ENCODE data around the gene RELL2.

Gene RELL2

DNA sequence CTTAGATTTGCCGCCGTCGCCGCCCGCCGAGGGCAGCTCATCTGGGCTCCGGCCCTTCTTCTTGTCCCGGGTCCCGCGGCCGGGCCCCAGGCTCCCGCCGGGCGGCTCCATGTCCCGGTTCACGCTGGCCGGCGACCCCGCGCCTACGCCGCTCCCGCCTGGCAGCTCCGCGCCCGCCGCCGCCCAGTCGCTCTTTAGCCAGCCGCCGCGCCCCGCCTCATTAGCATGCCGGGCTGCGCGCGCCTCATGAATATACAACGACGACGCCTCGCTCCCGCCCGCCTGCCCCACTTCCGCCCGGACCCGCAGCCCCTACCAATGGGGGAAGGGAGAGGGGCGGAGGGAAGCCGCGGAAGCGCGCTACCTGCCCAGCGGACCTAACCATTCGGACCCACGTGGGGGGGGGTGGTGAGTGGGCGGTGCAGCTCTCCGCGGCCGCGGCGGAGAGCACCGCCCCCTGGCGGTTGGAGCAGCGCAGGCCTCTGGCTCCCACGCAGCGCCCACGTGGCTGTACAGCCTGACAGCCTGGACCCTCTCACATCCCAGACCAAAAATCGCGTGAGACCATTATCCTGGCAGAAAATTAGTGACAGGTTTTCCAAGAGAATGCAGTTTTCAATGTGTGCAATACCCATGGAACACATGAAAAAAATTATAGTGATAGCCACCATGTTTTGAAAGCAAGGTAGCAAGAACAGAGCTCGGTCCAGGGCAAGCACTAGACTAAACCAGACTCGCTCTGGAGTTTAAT lies 17.8 kb upstream of the RELL2 start, which contains the start of gene DIAPH1:
DIAPH1 (minus strand) TSS at position 197 of the 751 bp plus-strand sequence; CDS start at position 111, 86 bp downstream.
- DNase-seq (ENCODE audit: low read depth in 2 of 2), result peak; percentile 90 to 91

DNA sequence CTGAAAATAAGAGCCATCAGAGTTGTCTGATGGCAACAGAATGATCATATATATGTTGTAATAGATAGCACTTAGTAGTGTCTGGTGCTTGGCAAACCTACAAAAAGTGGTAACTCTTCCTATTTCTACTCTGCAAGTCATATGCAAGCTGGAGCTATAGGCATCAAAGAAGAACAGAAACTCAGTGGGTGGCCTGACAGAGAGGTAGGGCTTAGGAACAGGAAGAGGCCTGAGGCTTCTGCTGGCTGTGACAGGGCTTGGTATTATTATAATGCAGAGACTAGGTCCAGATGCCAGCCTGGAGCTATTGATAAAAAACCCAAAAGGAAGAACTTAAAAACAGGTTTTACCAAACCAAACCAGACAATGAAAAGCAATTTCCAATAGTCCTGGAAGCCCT lies 13.6 kb upstream of the RELL2 start:
- no peak for DNase-seq (ENCODE audit: low read depth in 2 of 2)

DNA sequence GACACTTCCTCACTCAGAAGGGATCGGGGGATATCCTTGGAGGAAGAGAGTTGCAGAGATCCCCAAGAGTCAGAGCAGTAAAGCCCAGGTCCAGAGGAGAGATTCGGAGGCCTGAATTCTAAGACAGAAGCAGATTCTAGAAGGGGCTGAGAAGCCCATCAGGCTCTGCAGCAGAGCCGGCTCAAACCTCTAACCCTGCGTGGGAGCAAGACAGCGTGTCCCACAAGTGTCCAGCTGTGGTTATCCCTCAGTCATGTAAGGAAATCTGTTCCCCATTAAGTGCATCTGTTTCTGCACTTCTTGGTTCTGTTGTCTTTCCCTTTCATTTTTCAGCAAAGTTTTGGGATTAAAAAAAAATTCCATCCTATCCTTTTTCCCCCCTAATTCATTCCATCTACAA lies 13.2 kb upstream of the RELL2 start:
- no peak for DNase-seq (ENCODE audit: low read depth in 2 of 2)

DNA sequence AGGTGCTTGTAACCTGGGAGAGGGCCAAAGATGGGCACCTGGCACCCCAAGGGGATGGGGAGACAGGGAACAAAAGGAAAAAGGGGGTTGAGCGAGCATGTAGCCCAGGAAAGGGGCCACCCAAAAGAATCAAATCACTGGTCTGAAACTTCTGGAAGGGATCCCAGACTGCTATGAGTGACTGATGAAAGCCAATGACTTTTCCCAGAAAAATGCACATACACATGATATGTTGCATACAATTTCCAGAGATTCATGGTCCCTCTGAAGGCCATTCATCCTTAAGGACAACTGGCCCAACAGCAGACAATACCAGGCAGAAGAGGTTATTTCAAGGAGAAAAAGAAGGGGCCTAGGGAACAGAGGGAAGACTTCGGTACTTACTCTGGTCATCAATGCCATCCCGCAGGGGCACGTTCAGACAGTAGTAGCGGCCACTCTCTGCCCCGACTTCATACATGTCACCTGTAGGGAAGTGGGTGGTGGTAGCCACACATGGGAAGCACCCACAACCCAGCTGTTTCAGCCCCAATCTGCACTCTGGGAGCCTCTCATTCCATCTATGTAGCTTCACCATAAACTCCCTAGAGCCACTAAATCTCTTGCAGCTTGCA lies 8.5 kb upstream of the RELL2 start:
- no peak for DNase-seq (ENCODE audit: low read depth in 2 of 2)

DNA sequence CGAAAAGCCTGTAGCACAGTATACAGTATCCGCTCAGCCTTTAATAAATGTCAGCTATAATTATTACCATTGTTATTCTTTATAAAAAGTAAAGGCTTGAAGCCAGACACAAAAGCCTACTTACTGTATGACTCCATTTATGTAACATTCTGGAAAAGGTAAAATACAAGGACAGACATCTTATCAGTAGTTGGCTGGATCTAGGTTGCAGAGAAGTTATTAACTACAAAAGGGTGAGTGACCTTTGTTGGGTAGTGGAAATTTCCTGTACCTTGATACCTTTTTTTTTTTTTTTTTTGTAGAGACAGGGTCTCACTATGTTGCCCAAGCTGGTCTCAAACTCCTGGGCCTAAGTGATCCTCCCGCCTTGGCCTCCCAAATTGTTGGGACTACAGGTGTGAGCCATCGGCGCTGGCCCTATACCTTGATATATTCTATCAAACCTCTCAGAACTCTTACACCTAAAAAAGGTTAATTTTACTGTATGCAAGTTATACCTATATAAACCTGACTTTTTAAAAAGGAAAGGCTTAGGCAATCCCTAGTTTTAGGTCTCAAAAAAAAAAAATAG lies 6.1 kb upstream of the RELL2 start:
- no peak for DNase-seq (ENCODE audit: low read depth in 2 of 2)

DNA sequence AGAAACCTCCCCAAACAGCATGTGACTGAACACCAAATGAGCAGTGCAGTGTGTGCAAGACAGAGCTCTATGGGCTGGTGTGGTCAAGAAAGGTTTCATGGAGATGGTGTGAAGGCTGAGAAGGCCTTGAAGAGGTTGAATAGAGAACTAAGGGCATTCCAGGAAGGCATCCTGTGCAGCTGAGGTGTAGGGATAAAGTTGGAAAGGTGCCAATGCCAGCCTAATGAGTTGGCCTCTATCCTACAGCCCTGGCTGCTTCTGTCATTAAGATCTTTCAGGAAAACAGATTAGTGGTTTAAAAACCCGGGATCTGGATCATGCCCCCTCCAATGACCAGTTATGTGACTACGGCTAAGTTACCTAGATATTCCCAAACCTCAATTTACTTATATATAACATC lies 4.1 kb upstream of the RELL2 start:
- DNase-seq (ENCODE audit: low read depth in 2 of 2), result no peak

DNA sequence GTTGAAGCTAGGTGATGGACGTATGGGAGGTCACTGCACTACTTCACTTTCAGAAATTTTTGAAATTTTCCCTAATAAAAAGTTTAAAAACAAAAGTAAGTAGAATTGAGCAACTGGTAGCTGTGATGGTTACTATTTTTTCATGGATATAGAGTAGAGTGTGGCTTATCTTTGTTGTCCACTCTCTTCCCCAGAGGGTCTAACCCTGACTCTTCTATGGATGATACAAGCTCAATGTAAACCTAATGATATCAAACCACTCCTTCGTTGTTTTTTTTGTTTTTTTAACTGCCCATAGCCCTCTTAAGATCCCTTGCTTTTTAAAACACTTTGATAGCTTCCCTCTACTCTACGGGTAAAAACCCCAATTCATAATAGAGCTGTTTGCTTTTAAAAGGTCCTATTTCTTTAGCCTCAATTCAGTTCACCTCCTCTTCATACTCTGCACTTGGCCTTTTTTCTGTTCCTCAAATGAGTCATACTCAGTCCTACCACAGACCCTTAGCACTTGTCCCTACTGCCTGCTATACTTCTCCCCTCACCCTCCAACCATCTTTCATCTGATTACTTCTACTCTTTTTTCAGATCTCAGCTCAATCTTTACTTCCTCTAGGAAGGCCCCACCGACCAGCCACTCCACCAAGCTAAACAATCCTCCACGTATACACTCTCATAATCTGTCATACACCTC lies 2.8 kb upstream of the RELL2 start:
- no peak for DNase-seq (ENCODE audit: low read depth in 2 of 2)

DNA sequence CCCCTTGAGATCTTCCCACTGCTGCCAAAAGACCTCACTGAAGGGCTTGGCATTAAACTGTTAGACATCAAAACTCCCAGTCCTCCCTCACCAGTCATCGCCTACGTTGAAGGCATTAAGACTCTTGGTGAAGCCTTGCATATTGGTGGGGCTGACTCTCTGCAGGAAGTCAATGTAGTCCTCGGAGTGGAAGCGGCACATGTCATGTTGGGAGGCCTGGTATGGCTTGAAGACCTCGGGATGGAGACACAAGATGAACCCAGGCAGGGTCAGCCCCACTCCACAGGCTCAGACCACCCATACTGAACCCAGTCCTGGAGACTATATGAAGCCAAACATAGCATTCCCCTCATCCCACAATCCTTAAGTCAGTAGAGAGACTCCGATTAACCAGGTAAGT lies 2.1 kb upstream of the RELL2 start:
- DNase-seq (ENCODE audit: low read depth in 2 of 2), result no peak

DNA sequence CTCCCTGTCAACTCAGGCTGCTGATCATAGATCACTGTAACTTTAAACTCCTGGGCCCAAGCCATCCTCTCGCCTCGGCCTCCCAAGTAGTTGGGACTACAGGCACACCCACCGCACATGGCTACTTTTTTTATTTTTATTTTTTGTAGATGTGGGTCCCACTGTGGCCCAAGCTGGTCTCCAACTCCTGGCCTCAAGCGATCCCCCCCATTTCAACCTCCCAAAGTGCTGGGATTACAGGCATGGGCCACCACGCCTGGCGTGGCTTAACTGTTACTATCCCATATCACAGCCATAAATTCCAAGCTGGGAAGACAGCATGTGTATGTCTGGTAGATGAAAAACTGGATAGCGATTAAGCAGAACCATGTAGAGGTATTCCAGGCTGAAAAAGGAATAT lies 1.2 kb upstream of the RELL2 start:
- no peak for DNase-seq (ENCODE audit: low read depth in 2 of 2)

DNA sequence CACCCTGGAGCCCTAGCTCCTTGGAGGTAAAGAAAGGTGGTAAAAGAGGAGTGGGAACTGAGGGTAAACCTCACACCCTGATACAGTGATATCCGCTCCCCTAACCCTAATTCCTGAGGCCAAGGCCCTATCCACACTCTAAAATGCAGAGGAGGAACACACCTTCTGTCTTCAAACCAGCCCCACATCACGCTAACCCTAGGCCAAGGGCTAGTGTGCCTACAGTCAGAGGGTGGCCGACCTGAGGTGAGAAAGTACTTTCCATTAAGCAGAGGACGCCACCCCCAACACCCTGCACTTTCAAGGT lies 738 bp upstream of the RELL2 start:
- DNase-seq (ENCODE audit: low read depth in 2 of 2), result no peak

DNA sequence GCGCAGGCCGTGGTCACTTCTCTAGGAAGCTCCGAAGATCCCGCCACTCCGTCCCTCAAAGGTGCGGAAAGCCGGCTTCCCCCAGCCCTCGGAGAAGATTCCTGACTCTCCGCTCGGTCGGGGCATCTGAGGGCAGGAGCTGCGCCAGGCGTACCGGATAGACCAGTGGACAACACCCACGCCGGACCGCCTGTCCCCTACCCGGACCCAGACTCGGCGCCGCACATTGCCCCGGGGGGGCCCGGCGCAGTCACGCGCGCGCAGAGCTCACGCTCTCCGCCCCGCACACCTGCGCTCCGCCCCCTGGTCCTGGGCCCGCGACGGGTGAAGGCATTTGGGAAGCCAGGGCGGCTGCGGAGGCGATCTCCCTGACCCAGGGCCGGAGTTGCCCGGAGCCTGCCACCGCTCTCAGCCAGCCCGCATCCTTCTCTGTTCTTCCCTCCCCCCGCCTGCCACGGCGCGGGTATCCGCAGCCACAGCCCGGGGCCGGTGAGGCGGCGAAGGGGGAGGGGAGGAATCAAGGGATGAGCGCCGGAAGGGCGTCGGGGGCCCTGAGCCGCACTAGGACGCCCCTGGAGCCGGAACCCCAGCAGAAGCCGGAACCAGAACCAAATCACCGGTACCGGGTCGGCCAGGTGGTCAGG lies 448 bp downstream of the RELL2 start:
- no peak for DNase-seq (ENCODE audit: low read depth in 2 of 2)

DNA sequence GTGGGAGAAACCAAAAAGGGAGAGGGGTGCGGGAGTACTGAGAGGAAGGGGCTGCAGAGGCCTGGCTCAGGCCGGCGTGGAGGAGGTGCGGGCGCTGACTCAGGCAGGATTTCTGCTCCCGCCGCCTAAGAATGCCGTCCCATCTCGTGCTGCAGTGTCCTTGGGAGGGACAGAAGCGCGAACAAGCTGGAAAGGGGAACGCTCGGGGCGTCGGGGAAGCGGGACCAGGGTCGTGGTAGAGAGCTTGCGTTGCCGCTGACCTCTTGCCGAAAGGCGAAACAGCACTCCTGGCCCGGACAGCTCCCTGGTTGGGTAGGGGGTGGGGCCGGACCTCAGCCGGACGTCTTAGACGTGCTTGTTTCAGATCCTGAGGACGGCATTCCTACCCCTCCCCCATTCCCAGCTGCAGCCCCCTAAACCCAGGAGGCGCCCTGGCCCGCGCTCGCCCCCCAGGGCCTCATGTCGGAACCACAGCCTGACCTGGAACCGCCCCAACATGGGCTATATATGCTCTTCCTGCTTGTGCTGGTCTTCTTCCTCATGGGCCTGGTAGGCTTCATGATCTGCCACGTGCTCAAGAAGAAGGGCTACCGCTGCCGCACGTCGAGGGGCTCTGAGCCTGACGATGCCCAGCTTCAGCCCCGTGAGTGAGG lies 1.1 kb downstream of the RELL2 start:
- no peak for DNase-seq (ENCODE audit: low read depth in 2 of 2)

DNA sequence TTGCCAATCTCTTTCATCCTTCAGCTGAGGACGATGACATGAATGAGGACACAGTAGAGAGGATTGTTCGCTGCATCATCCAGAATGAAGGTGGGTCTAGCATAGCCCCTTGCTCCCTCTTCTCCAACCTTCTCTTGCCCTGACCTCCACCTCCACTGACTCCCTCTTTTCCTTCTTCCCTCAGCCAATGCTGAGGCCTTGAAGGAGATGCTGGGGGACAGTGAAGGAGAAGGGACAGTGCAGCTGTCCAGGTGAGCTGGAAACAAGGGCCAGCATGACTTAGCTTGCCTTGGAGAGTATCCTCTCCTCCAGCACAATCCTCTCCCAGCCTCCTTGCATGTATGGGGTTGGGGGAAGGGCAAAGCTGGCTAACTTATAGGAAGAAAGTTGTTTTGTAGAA lies 2.0 kb downstream of the RELL2 start:
- DNase-seq (ENCODE audit: low read depth in 2 of 2), result no peak

DNA sequence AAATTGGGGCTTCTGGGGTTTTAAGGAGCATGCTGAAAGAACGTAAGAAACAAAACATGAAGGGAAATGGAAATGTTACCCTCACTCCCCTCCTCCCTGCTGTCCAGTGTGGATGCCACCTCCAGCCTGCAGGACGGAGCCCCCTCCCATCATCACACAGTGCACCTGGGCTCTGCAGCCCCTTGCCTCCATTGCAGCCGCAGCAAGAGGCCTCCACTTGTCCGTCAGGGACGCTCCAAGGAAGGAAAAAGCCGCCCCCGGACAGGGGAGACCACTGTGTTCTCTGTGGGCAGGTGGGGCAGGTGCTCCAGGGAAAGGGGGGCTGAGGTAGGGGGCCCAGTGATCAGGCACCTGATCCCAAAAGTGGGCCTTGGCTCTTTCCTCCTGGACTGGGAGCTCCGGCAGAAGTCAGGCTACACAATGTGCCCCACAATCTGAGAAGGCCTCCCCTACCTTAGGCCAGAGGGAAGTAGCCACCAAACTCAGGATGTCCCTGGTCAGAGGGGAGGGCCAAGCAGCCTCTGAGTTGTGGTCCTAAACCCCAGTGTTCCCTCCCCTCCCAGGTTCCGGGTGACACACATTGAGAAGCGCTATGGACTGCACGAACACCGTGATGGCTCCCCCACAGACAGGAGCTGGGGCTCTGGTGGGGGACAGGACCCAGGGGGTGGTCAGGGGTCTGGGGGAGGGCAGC lies 2.7 kb downstream of the RELL2 start:
- DNase-seq (ENCODE audit: low read depth in 2 of 2), result no peak

DNA sequence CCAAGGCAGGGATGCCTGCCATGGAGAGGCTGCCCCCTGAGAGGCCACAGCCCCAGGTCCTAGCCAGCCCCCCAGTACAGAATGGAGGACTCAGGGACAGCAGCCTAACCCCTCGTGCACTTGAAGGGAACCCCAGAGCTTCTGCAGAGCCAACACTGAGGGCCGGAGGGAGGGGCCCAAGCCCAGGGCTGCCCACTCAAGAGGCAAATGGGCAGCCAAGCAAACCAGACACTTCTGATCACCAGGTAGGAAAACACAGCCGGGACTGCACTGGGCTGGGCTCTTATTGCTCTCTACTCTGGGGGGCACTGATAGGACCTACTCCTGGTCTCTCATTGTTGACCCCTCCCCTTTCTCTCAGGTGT lies 3.2 kb downstream of the RELL2 start:
- DNase-seq (ENCODE audit: low read depth in 2 of 2), result no peak

DNA sequence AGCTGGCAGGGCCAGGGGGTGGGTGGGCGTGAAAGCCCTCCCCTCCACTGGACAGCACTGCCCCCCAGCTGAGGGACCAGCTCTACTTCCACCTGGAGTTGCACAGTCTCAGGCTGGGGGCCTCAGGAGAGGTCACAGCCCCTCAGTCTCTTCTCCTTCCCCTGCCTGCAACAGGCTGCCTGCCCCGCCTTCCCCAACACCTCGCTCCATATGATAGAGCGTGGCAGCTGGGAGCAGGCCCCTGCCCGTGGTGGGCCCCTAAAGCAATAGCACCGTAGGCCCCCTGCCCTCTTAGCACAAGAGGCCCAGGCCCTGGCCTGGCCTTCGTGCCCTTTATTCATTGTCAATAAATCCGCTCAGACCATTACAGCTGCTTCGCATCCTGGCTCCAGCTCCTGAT lies 3.9 kb downstream of the RELL2 start:
- DNase-seq (ENCODE audit: low read depth in 2 of 2), result no peak

DNA sequence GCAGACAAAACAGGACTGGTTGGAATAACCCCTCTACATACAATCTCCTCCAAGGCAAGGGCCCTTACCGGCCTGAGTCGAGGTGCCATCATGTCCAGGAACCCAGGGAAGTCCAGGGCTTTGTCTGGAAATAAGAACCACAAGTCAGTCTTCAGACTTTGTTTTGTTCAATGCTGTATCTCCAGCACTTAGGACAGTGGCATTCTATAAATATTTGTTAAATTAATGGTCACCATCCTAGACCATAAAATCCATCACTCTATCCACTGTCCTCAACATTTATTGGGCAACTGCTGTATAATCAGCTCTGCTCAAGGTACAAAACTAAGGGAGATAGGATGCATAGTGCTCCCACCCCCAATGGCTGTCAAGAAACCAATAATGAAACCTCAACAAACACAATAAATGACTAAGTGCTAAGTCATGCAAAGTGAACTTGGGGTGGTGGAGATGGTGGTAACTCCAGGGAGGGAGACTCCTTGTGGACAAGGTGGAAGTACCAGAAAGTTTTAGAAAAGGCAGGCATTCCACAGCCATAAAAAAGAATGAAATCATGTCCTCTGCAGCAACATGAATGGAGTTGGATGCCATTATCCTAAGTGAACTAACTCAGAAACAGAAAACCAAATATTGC lies 5.0 kb downstream of the RELL2 start:
- DNase-seq (ENCODE audit: low read depth in 2 of 2), result peak; percentile 40 to 44

DNA sequence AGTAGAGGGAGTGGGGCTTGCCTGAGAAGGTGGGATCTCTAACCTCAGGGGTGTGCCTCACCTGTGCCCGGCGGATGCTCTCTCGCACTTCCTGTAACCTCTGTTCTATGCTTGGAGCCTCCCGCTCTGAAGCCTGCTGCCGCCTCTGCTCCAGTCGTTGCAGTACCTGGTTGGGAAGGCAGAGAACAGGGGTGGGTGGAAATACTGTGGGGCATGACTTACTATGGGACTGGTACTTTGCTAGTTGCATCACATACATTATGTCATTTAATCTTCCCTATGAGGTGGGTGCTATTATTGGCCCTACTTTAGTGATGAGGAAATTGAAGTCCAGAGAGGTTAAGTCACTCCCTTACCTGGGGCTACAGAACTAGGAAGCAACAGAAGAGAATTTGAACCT lies 9.2 kb downstream of the RELL2 start:
- DNase-seq (ENCODE audit: low read depth in 2 of 2), result no peak

DNA sequence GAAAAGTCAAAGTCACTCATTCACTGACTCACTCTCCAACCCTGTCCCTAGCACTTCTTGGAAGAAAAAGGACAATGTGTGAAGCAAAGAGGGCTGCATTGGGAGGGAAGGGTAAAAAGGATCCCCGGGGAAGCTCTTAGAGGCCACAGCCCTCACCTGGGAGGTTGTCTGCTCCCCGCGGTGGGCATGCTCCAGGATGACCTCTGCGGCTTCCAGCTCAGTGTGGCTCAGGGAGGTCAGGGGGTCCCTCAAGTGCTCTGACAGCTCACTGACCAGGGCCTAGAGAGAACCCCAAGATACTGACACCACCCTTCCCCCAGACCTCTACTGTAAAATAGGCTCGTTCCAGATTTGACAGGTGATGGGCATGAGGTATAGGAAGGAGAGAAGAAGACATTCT lies 10.4 kb downstream of the RELL2 start:
- DNase-seq (ENCODE audit: low read depth in 2 of 2), result no peak

DNA sequence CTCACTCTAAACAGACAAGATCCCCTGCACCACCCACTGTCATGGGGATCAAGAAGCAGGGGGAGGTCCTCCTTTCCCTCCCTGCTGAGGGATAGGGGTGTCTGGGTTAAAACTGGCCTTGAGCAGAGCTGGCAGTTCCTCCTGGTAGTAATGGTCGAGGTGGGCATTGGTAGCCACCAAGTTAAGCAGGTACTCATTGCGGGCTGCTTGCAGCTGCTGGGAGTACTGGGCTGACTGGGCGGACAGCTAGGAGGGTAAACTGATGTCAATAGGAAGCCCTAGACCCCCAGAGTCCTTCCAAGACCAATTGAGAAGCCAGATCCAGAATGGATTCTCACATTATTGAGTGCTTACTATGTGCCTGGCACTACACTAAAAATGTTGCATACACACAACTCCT lies 11.1 kb downstream of the RELL2 start:
- no peak for DNase-seq (ENCODE audit: low read depth in 2 of 2)

Data from fibroblast of skin of left quadriceps (primary cell).